Stimulated activated naive CD8-positive, alpha-beta T cell treated with anti-CD3 and anti-CD28 coated beads, Interleukin-15, amount 100 ng/mL, for 72 hours (primary cell): ENCODE measurements around the gene SRXN1.
"Not testable (repeated sequence)": the region's sequence is repeated elsewhere in the genome, so short reads cannot be mapped to it uniquely, and the experiment has no call there.

Source experiments
- ATAC-seq: fragments of 150-1000 bp; cut with Tn5 transposase; 2 replicates; pipeline ENCODE4 v1.10.0; 2021; ENCODE audit warnings: mild to moderate bottlenecking, moderate library complexity
- DNase-seq, 2 donors: peaks; one replicate each; pipeline ENCODE4 v3.0.0; 2021 to 2022
- H3K27ac Mint-ChIP-seq, 2 donors: one replicate each; pipeline ENCODE4 v1.8.0; 2022; ENCODE audit warnings: mild to moderate bottlenecking in 2 of 2, mixed read lengths in 2 of 2, moderate library complexity in 2 of 2
- H3K27me3 Mint-ChIP-seq: one replicate; pipeline ENCODE4 v1.8.0; 2022; ENCODE audit warnings: mixed read lengths
- H3K4me1 Mint-ChIP-seq: one replicate; pipeline ENCODE4 v1.8.0; 2022; ENCODE audit warnings: mild to moderate bottlenecking, mixed read lengths
- H3K4me3 Mint-ChIP-seq, 2 donors: one replicate each; pipeline ENCODE4 v1.8.0; 2022; ENCODE audit warnings: mild to moderate bottlenecking in 2 of 2, mixed read lengths in 2 of 2, moderate library complexity in 1 of 2
- H3K9me3 Mint-ChIP-seq, 2 donors: one replicate each; pipeline ENCODE4 v1.8.0; 2022; ENCODE audit warnings: mixed read lengths in 2 of 2

Gene SRXN1

GRCh38 chr20:653110-653589 lies at the start of gene SRXN1:
SRXN1 (minus strand) TSS chr20:653200; CDS start chr20:653185, 15 bp downstream.
- no peaks in the 10 kb centered on the region for H3K9me3 Mint-ChIP-seq
- H3K27ac Mint-ChIP-seq, result peak within 1 kb of the TSS; percentile 54 to 86
- DNase-seq (peak; percentile 83 to 86), ATAC-seq (peak; percentile 91)
- peaks cover 29% of the 10 kb centered on the region for H3K27me3 Mint-ChIP-seq
- H3K4me3 Mint-ChIP-seq, result peak within 1 kb of the TSS; percentile 79 to 82
- peaks cover 28% of the 10 kb centered on the region for H3K4me1 Mint-ChIP-seq

GRCh38 chr20:701401-702129 lies 48.6 kb upstream of the SRXN1 start:
- Mint-ChIP-seq H3K9me3 (no peaks in the 10 kb centered on the region), H3K27me3 (peaks cover 9% of the 10 kb centered on the region)

GRCh38 chr20:699811-700338 lies 46.9 kb upstream of the SRXN1 start:
- DNase-seq (no peak), ATAC-seq (no peak)
- no peaks in the 10 kb centered on the region for H3K4me1 Mint-ChIP-seq
- H3K4me3 Mint-ChIP-seq, result no peak overlapping the region
- peaks cover 9% of the 10 kb centered on the region for H3K27me3 Mint-ChIP-seq
- H3K9me3 Mint-ChIP-seq, result no peaks in the 10 kb centered on the region
- no peak overlapping the region for H3K27ac Mint-ChIP-seq

More at GRCh38 chr20:701401-702129, 48.6 kb upstream of the SRXN1 start:
- DNase-seq (no peak), ATAC-seq (no peak)
- Mint-ChIP-seq H3K4me3 (no peak overlapping the region), H3K27ac (peak overlapping the region in 1 of 2 donors; percentile 69), H3K4me1 (no peaks in the 10 kb centered on the region)

GRCh38 chr20:699342-699741 lies 46.3 kb upstream of the SRXN1 start:
- no peak overlapping the region for H3K4me3 Mint-ChIP-seq
- H3K27ac Mint-ChIP-seq, result no peak overlapping the region
- peaks cover 11% of the 10 kb centered on the region for H3K27me3 Mint-ChIP-seq
- ATAC-seq (no peak), DNase-seq (no peak)
- H3K9me3 Mint-ChIP-seq, result no peaks in the 10 kb centered on the region
- H3K4me1 Mint-ChIP-seq, result no peaks in the 10 kb centered on the region

- H3K9me3 Mint-ChIP-seq, result no peaks in the 10 kb centered on the region
- H3K27ac Mint-ChIP-seq, result no peak overlapping the region
- peaks cover 16% of the 10 kb centered on the region for H3K27me3 Mint-ChIP-seq
- H3K4me1 Mint-ChIP-seq, result no peaks in the 10 kb centered on the region
- no peak for ATAC-seq
- H3K4me3 Mint-ChIP-seq, result no peak overlapping the region
- DNase-seq, result no peak
Observed at GRCh38 chr20:698276-698675, 45.3 kb upstream of the SRXN1 start.

GRCh38 chr20:697826-698225 lies 44.8 kb upstream of the SRXN1 start:
- Mint-ChIP-seq H3K27ac (no peak overlapping the region), H3K4me1 (no peaks in the 10 kb centered on the region), H3K27me3 (peaks cover 16% of the 10 kb centered on the region), H3K4me3 (no peak overlapping the region), H3K9me3 (no peaks in the 10 kb centered on the region)
- DNase-seq (no peak), ATAC-seq (no peak)

- no peaks in the 10 kb centered on the region for H3K9me3 Mint-ChIP-seq
Observed at GRCh38 chr20:695165-695866, 42.3 kb upstream of the SRXN1 start.

GRCh38 chr20:694496-694895 lies 41.5 kb upstream of the SRXN1 start:
- Mint-ChIP-seq H3K4me1 (no peaks in the 10 kb centered on the region), H3K4me3 (no peak overlapping the region), H3K9me3 (no peaks in the 10 kb centered on the region), H3K27ac (no peak overlapping the region), H3K27me3 (peaks cover 21% of the 10 kb centered on the region)
- ATAC-seq (no peak), DNase-seq (no peak)

More at GRCh38 chr20:695165-695866, 42.3 kb upstream of the SRXN1 start:
- Mint-ChIP-seq H3K4me3 (no peak overlapping the region), H3K27me3 (peaks cover 18% of the 10 kb centered on the region), H3K27ac (no peak overlapping the region), H3K4me1 (no peaks in the 10 kb centered on the region)
- no peak for ATAC-seq
- DNase-seq, result no peak

- not testable (repeated sequence) for H3K27ac Mint-ChIP-seq, ATAC-seq, H3K4me3 Mint-ChIP-seq, H3K4me1 Mint-ChIP-seq, H3K9me3 Mint-ChIP-seq, DNase-seq
- H3K27me3 Mint-ChIP-seq, result peaks cover 21% of the 10 kb centered on the region
Observed at GRCh38 chr20:693786-694185, 40.8 kb upstream of the SRXN1 start.

- H3K4me1 Mint-ChIP-seq, result no peaks in the 10 kb centered on the region
- H3K4me3 Mint-ChIP-seq, result no peak overlapping the region
- H3K9me3 Mint-ChIP-seq, result no peaks in the 10 kb centered on the region
- DNase-seq (no peak), ATAC-seq (no peak)
- H3K27me3 Mint-ChIP-seq, result peaks cover 20% of the 10 kb centered on the region
- H3K27ac Mint-ChIP-seq, result no peak overlapping the region
Observed at GRCh38 chr20:692044-692443, 39.0 kb upstream of the SRXN1 start.

GRCh38 chr20:689947-690346 lies 36.9 kb upstream of the SRXN1 start:
- H3K4me3 Mint-ChIP-seq, result no peak overlapping the region
- H3K4me1 Mint-ChIP-seq, result no peaks in the 10 kb centered on the region
- H3K9me3 Mint-ChIP-seq, result no peaks in the 10 kb centered on the region
- DNase-seq, result no peak
- H3K27ac Mint-ChIP-seq, result no peak overlapping the region
- H3K27me3 Mint-ChIP-seq, result peaks cover 33% of the 10 kb centered on the region
- no peak for ATAC-seq

- ATAC-seq (no peak), DNase-seq (no peak)
- Mint-ChIP-seq H3K27me3 (peaks cover 31% of the 10 kb centered on the region), H3K4me1 (no peaks in the 10 kb centered on the region), H3K27ac (no peak overlapping the region), H3K9me3 (no peaks in the 10 kb centered on the region), H3K4me3 (no peak overlapping the region)
Observed at GRCh38 chr20:689348-689747, 36.3 kb upstream of the SRXN1 start.

GRCh38 chr20:688809-689212 lies 35.8 kb upstream of the SRXN1 start:
- ATAC-seq, result no peak
- no peaks in the 10 kb centered on the region for H3K9me3 Mint-ChIP-seq
- no peak overlapping the region for H3K4me3 Mint-ChIP-seq
- no peak for DNase-seq
- H3K27me3 Mint-ChIP-seq, result peaks cover 26% of the 10 kb centered on the region
- no peak overlapping the region for H3K27ac Mint-ChIP-seq
- no peaks in the 10 kb centered on the region for H3K4me1 Mint-ChIP-seq

- H3K9me3 Mint-ChIP-seq, result no peaks in the 10 kb centered on the region
- no peaks in the 10 kb centered on the region for H3K4me1 Mint-ChIP-seq
- DNase-seq (no peak), ATAC-seq (no peak)
- no peak overlapping the region for H3K4me3 Mint-ChIP-seq
- H3K27me3 Mint-ChIP-seq, result peaks cover 29% of the 10 kb centered on the region
- no peak overlapping the region for H3K27ac Mint-ChIP-seq
Observed at GRCh38 chr20:687468-688203, 34.6 kb upstream of the SRXN1 start.

GRCh38 chr20:684676-685319 lies 31.8 kb upstream of the SRXN1 start:
- no peak for DNase-seq
- H3K4me3 Mint-ChIP-seq, result no peak overlapping the region
- no peak overlapping the region for H3K27ac Mint-ChIP-seq
- H3K4me1 Mint-ChIP-seq, result no peaks in the 10 kb centered on the region
- H3K27me3 Mint-ChIP-seq, result peaks cover 33% of the 10 kb centered on the region
- no peaks in the 10 kb centered on the region for H3K9me3 Mint-ChIP-seq
- ATAC-seq, result no peak
